Measurements from ENCODE around the gene CSNK1D. TPM values are rescaled to one million over a fixed set of nuclear protein-coding genes. Genes with fewer than 3 reads are reported as not detected.
A peak's percentile ranks its signal among the peaks of the same experiment; 100 is the strongest.

CSNK1D gene
- total and polyA plus RNA-seq, 2 donors (not counting 1 experiment from before 2014, with no cell fraction given): 196 to 241 TPM

DNA sequence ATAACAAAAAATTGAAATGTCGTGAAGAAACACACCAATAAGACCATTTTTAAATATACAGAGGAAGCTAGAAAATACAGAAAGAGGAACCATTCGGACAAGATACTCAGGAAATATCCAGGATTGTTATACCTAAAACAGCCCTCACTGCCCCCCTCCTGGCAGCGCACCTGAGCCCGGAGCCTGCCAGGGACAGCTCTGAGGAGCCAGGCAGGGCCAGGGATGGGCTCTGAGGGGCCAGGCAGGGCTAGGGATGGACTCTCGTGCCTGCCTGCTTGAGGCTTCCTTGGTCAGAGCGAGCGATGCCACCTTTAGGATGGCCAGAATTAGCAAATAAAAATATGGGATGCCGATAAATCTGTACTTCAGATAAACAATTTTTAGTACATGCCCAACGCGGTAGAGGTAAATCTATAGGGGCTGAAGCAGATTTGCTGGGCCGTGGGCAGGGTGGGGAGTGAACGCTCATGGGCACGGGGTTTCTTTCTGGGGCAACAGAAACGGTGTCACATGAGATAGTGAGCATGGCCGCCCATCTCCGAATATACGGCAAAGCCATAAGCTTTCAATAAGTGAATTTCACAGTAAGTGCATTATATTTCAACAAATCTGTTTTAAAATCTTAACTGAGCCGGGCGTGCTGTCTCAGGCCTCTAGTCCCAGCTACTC lies 18.2 kb upstream of the CSNK1D start:
- H3K4me1 Mint-ChIP-seq: peaks cover 40% of the 10 kb centered on the region
- Histone ChIP-seq H3K4me2 (replicated peaks; ENCODE audit: low read depth, low read length, poor library complexity, severe bottlenecking) (peak overlapping the region; percentile 92), H3K79me2 (ENCODE audit: control insufficient read depth, insufficient read depth, low read length) (no peaks in the 10 kb centered on the region), H3K27me3 (replicated peaks in 1 of 4; ENCODE audit: control extremely low read depth in 1 of 4, control insufficient read depth in 3 of 4, insufficient read depth in 4 of 4, low read length in 3 of 4) (no peaks in the 10 kb centered on the region), H2AFZ (ENCODE audit: insufficient read depth, low read depth, low read length, poor library complexity, severe bottlenecking) (peak overlapping the region; percentile 89), H3K4me1 (ENCODE audit: control insufficient read depth in 2 of 2, insufficient read depth in 2 of 2, low read length in 2 of 2) (peaks cover 14 to 29% of the 10 kb centered on the region in 2 donors), H3K9ac (ENCODE audit: low read length) (peak overlapping the region; percentile 75), H3K9me3 (ENCODE audit: control extremely low read depth in 1 of 3, control insufficient read depth in 2 of 3, insufficient read depth in 1 of 3, low read length in 2 of 3) (peaks cover 0 to 4% (median 0%) of the 10 kb centered on the region in 3 donors), H4K20me1 (ENCODE audit: control insufficient read depth, insufficient read depth, low read length, poor library complexity, severe bottlenecking) (no peaks in the 10 kb centered on the region), H3K36me3 (replicated peaks in 1 of 2; ENCODE audit: control extremely low read depth in 1 of 2, control insufficient read depth in 1 of 2, extremely low read depth in 1 of 2, insufficient read depth in 2 of 2, low read length in 1 of 2) (no peaks in the 10 kb centered on the region), H3K4me3 (ENCODE audit: control extremely low read depth in 1 of 5, extremely low read depth in 1 of 5, insufficient read depth in 1 of 5, low read depth in 2 of 5, low read length in 4 of 5) (peak overlapping the region; percentile 50 to 86 (median 72)), H3K27ac (ENCODE audit: low read length in 2 of 2) (peak overlapping the region; percentile 92 to 97)
- ChIA-PET CTCF (interaction anchor here (1.0 to 1.9 kb wide), 3 partner anchors 10 to 85 kb away, joined by 3 to 16 read pairs (median 3); no protein-coding TSS in a partner anchor), POLR2A (interaction anchor here (0.9 to 3.3 kb wide), 7 partner anchors 8 to 158 kb away, joined by 3 to 28 read pairs (median 3); partner anchors contain the start of genes CSNK1D and SLC16A3)
- no peaks in the 10 kb centered on the region for H3K9me3 Mint-ChIP-seq (ENCODE audit: insufficient read depth)
- TF ChIP-seq CTCF (IDR thresholded peaks at IDR 0.05) (no peak), EZH2 (IDR thresholded peaks at IDR 0.05; ENCODE audit: borderline replicate concordance, insufficient read depth, low read depth, low read length, poor library complexity, severe bottlenecking) (no peak)
- peak overlapping the region; percentile 53 for H3K27ac Mint-ChIP-seq
- ATAC-seq (ENCODE audit: low read depth) (no peak), DNase-seq (peak; percentile 27)
- intact Hi-C loops (cut with micrococcal nuclease): loop anchor here (1.0 to 10.0 kb wide), 3 partner anchors 18 to 427 kb away; partner anchors contain the start of genes CSNK1D, HEXD, OGFOD3 and P4HB
- H3K4me3 Mint-ChIP-seq: peak overlapping the region; percentile 79
- WGBS (ENCODE audit: insufficient coverage): 82% methylated on average over 7 of the region's 19 CpGs
- H3K27me3 Mint-ChIP-seq: no peaks in the 10 kb centered on the region

Data from B cell (primary cell).